Mucosa of stomach (tissue), 1 donor: ENCODE measurements around the gene PTK6.
"Not testable (repeated sequence)": the region's sequence is repeated elsewhere in the genome, so short reads cannot be mapped to it uniquely, and the experiment has no call there.

Source experiments
- H3K27me3 ChIP-seq: one replicate; pipeline ENCODE4 v1.7.0; 2013; ENCODE audit warnings: mild to moderate bottlenecking, low read length; ENCODE audit not compliant: control insufficient read depth, insufficient read depth
- H3K36me3 ChIP-seq: one replicate; pipeline ENCODE4 v1.7.0; 2013; ENCODE audit warnings: low read length; ENCODE audit not compliant: control insufficient read depth, insufficient read depth
- H3K4me1 ChIP-seq: one replicate; pipeline ENCODE4 v1.7.0; 2013; ENCODE audit warnings: mild to moderate bottlenecking, low read length; ENCODE audit not compliant: control insufficient read depth, insufficient read depth
- H3K4me3 ChIP-seq: one replicate; pipeline ENCODE4 v1.7.0; 2013; ENCODE audit warnings: low read length
- H3K9ac ChIP-seq: one replicate; pipeline ENCODE4 v1.7.0; 2013; ENCODE audit warnings: mild to moderate bottlenecking, low read length, moderate library complexity
- H3K9me3 ChIP-seq: one replicate; pipeline ENCODE4 v1.7.0; 2013; ENCODE audit warnings: mild to moderate bottlenecking, low read length, moderate library complexity; ENCODE audit not compliant: control insufficient read depth
- donor health status: Pancreatic carcinoma.

The PTK6 gene

DNA sequence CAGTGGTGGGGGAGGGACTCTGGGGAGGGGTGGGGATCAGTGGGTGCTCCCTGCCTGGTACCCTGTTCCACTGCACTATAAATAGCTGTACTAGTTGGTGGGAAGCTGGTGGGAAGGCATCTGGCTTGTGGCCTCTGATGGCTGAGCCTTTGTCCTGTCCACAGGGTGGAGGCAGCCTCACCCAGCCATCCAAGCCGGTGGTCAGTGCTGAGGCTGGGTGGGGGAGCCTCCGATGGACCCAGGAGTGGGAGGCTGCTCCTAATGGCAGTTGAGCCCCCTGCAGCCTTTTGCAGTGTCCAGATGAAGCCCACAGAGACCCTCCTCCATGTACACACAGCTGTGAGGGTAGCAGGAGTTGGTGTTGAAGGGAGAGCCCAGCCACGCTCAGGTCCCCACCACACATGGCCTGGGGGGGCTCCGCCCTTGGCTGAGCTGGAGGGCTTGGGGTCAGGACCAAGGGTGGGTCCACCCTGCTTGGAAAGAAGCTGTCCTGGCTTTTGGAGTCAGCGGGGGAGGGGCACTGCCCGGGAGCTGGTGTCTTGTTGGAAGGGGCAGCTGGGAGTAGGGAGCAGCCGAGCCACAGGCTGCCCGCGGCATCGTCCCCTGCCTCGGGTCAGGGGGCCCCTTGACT lies 14.1 kb downstream of the PTK6 start:
- Histone ChIP-seq H3K4me3 (no peak overlapping the region), H3K27me3 (no peaks in the 10 kb centered on the region), H3K9ac (no peak overlapping the region), H3K9me3 (no peaks in the 10 kb centered on the region), H3K36me3 (peaks cover 11% of the 10 kb centered on the region), H3K4me1 (peaks cover 34% of the 10 kb centered on the region)

DNA sequence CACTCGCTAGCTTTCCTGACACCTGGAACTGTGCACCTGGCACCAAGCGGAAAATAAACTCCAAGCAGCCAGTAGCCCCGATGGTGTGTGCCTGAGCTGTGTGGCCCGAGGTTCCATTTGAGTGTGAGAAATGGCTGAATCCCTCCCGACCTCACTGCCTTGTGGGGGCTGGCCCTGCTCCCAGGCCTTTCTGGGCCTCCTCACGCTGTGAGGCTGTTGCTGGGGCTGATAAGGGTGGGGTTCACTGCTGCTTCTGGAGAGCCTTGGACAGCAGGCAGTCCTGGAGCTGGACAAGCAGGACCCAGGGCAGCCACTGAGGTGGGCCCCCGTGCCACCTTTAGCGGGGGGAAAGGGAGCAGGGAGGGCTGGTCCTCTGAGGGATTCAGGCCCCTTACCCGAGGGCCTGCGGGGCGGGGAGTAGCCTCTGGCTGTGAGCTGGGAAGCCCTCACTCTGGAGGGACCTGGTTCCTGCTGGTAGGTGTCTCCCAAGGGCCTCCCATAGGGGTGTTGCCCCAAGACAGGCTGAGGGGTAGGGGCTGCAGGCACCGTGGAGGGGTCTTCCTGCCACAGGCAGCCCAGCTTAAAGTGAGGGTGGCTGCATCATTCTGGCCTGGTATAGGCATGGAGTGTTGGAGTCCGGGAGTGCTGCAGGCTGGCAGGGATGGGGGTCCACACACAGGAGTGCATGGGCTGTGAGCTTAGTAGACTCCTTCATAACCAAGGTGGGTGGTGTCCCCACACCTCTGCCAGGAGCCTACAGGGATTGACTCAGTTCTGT lies 14.9 kb downstream of the PTK6 start:
- Histone ChIP-seq H3K9me3 (no peaks in the 10 kb centered on the region), H3K9ac (peak overlapping the region; percentile 74), H3K36me3 (peaks cover 11% of the 10 kb centered on the region), H3K4me3 (peak overlapping the region; percentile 45), H3K4me1 (peaks cover 34% of the 10 kb centered on the region), H3K27me3 (no peaks in the 10 kb centered on the region)

DNA sequence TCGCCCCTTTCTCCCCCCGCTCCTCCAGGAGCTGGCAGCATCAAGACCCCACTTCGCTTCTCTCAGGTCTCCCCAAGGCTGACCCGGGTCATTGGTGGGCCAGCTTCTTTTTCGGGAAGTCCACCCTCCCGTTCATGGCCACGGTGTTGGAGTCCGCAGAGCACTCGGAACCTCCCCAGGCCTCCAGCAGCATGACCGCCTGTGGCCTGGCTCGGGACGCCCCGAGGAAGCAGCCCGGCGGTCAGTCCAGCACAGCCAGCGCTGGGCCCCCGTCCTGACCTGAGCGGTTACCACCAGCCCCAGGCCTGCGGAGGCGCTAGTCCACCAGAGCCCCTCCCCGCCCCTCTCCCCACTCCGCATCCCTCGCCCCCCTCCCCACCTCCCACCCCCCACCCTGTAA lies 15.6 kb downstream of the PTK6 start:
- peaks cover 34% of the 10 kb centered on the region for H3K4me1 ChIP-seq
- no peaks in the 10 kb centered on the region for H3K27me3 ChIP-seq
- H3K36me3 ChIP-seq: peaks cover 11% of the 10 kb centered on the region
- peak overlapping the region; percentile 87 for H3K9ac ChIP-seq
- peak overlapping the region; percentile 98 for H3K4me3 ChIP-seq
- no peaks in the 10 kb centered on the region for H3K9me3 ChIP-seq

DNA sequence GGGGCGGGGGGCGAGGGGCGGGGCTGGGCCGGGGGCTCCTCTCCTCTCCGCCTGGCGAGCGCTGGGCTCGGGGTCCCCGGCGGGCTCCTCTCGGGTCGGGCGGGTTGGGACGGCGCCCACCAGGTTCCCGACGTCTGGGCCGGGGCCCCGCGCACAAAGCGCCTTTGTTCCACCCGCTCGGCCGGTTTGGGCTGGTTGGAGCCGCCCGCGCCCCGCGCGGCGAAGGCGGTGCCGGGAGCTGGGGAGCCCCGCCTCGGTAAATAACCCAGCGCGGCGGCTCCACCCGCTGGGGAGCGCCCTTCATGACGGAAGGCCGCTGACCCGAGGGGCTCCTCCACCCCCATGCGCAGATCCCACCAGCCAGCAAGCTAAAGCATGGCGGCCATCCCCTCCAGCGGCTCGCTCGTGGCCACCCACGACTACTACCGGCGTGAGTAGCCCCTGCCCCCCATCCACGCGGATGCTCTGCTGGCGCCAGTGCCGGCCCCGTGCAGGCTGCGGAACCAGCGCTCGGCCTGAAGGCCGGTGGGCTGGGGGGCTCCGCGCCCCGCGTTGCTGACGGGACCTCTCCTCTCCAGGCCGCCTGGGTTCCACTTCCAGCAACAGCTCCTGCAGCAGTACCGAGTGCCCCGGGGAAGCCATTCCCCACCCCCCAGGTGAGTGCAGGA lies 16.1 kb downstream of the PTK6 start:
- H3K4me1 ChIP-seq: peaks cover 32% of the 10 kb centered on the region
- peaks cover 11% of the 10 kb centered on the region for H3K36me3 ChIP-seq
- no peaks in the 10 kb centered on the region for H3K27me3 ChIP-seq
- peak overlapping the region; percentile 98 for H3K4me3 ChIP-seq
- H3K9me3 ChIP-seq: no peaks in the 10 kb centered on the region
- H3K9ac ChIP-seq: peak overlapping the region; percentile 87

DNA sequence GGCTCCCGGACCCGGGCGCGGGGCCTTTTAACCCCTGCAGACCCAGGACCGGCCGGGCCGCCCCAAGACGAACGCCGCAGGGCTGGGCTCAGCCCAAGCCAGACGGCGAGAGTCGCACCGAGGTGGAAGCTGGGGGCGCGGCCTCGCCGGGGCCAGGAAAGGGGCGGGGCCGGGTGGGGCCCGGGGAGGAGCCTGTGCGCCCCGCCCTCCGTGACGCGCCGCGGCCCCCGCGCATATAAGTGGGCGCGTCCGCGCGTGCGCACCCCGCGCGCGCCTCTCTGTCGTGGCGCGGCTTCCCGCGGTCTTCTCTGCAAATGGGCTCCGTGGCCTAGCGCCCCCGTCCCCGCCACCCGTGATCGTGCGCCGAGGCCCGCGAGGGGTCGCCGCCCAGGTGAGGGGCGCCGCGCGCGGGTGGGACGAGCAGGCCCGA lies 16.7 kb downstream of the PTK6 start, which contains the start of gene PPDPF:
Gene PPDPF, plus strand, starts transcription at position 262 of the 430 bp plus-strand sequence. CDS start 544 bp downstream, outside the sequence.
- Histone ChIP-seq H3K9ac (peak within 1 kb of the TSS; percentile 87), H3K4me1 (peaks cover 29% of the 10 kb centered on the region)

DNA sequence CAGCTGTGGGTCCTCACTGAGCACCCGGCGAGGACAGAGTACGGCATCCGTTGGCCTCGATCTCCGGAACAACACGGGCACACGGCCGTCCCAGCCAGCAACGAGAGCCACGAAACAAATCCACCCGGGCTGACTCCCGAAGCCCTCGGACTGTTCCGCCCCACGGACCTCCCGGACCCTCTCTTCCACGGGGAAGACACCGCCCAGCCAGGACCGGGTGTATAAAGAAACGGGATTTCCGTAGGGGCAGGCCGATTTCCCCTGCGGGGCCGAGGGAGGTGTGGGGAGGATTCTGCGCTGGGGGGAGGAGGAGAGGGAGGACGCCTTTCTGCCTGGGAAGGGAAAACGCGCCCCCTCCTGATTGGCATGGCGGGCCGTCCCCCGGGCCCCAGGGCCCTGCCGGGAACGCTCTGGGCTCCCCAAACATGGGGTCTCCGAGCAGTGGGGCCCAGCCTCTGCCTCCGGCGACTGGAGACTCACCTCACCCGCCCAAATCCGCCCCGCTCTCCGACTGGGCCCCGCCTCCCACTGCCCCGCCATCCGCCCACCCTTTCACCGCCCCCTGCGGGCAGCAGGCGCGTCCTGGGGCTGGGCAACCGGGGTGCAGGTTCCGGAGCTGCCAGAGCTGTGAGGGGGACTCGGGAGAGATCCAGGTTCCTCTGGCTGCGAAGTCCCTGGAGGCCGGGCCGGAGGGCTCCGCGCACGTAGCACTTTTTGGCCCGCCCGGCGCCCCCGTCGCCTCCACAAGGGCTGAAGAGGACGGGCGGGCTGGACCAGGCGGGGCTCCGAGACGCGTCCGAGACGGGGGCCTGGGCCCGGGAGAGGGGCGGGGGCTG lies 17.3 kb downstream of the PTK6 start:
- peaks cover 11% of the 10 kb centered on the region for H3K36me3 ChIP-seq
- H3K27me3 ChIP-seq: no peaks in the 10 kb centered on the region
- peak overlapping the region; percentile 66 for H3K9ac ChIP-seq
- peaks cover 29% of the 10 kb centered on the region for H3K4me1 ChIP-seq
- peak overlapping the region; percentile 31 for H3K4me3 ChIP-seq
- no peaks in the 10 kb centered on the region for H3K9me3 ChIP-seq

More for the DNA sequence above, 16.7 kb downstream of the PTK6 start, which contains the start of gene PPDPF:
- peak within 1 kb of the TSS; percentile 98 for H3K4me3 ChIP-seq
- H3K36me3 ChIP-seq: peaks cover 11% of the 10 kb centered on the region
- no peaks in the 10 kb centered on the region for H3K27me3 ChIP-seq
- H3K9me3 ChIP-seq: no peaks in the 10 kb centered on the region

DNA sequence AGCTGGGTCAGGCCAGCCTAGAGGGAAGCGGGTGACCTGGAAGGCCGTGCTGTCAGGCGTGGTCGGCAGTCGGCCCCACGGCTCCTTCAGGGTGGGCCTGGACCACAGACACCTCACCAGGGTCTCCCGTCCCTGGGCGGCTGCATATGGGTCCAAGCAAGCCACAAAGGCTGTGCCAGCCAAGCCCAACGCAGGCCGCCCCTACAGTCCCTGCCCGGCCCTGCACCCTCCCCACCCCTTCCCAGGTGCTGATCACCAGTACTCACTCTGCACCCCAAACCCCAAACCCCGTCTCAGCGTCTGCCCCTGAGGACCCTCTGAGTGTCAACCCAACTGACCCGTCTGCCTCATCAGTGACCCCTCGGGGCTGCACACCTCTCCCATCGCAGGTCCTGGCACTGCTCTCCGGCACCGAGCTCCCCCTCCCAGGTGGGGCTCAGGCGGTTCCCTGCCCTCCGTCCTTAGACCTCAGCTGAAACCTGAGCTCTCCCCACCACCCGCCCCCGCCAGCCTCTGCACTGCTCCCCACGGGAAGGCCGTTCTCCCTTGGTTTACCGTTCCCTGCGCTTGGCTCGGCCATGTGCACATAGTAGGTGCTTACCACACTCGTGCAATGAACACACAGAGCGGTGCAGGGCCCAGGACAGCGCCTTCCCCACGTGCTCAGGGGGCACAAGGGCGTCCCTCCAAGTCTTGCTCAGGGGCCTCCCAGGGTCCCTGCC lies 18.1 kb downstream of the PTK6 start:
- H3K4me1 ChIP-seq: peaks cover 29% of the 10 kb centered on the region
- peak overlapping the region; percentile 66 for H3K9ac ChIP-seq
- no peaks in the 10 kb centered on the region for H3K9me3 ChIP-seq
- H3K36me3 ChIP-seq: peaks cover 11% of the 10 kb centered on the region
- H3K4me3 ChIP-seq: peak overlapping the region; percentile 31
- H3K27me3 ChIP-seq: no peaks in the 10 kb centered on the region

DNA sequence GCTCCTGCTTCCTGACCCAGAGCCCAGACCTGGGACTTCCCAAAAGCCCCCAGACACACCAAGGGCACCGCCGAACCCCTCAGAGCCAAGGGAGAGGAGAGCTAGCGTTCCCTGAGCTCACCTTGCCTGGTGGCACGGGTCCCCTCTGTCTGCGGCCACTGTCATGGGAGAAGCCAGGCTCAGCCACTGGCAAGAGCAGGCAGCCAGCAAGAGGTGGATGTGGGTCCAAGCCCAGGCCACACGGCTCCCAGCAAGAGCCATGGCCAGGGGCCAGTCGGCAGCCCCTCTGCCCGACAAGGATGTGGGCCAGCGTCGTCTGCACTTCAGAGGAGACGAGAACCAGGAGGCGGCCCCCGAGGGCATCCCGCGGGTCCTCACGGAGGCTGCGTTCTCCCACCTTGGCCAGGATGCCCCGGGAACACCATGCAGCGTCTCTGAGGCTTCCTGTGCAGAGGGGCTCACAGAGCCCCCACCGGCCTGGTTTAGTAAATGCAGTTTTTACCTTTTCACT lies 18.8 kb downstream of the PTK6 start:
- no peaks in the 10 kb centered on the region for H3K9me3 ChIP-seq
- peaks cover 25% of the 10 kb centered on the region for H3K4me1 ChIP-seq
- no peaks in the 10 kb centered on the region for H3K27me3 ChIP-seq
- no peak overlapping the region for H3K4me3 ChIP-seq
- H3K9ac ChIP-seq: no peak overlapping the region
- H3K36me3 ChIP-seq: peaks cover 11% of the 10 kb centered on the region

DNA sequence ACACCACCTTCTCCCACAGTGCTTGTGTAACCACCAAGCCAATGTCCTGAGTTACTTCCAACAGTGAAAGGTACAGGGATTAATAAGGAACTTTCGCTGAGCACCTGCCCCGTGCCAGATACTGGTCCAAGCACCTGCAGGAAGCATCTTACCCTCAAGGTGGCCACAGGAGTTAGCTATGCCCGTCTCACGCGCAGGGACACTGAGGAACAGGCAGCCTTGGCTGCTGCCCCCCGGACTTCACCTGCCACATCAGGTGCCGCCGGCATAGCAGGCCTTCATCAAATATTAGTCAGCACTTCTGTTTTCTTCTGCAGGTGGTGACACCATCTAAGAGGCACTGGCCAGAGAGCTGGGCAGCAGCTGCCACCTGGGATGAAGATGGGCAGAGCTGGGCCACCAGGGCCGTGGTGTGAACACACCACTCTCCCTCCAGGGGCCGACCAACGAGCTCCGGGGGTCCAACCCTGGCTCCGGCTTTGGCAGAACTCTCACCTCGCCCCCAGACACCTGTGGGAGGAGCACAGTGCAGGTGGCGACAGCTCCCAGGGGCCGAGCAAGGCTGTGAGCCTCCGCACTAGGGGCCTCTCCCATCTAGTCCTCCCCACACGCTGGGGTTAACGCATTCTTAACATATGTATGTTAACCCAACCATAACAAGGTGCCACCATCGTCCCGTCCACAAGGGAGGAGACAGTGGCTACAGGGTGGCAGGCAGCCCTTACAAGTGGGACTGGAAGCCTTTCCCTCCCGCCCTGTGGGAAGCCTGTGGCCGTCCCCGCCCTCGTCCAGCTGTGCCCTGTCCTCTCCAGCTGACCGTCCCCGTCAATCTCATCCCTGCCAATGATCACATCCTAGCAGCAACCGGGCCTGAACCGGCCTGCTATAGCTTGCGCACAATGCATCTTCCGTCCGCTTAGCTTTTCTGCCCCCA lies 19.5 kb downstream of the PTK6 start:
- Histone ChIP-seq H3K27me3 (no peaks in the 10 kb centered on the region), H3K9ac (no peak overlapping the region), H3K36me3 (peaks cover 11% of the 10 kb centered on the region), H3K4me3 (no peak overlapping the region), H3K9me3 (no peaks in the 10 kb centered on the region), H3K4me1 (peaks cover 19% of the 10 kb centered on the region)

DNA sequence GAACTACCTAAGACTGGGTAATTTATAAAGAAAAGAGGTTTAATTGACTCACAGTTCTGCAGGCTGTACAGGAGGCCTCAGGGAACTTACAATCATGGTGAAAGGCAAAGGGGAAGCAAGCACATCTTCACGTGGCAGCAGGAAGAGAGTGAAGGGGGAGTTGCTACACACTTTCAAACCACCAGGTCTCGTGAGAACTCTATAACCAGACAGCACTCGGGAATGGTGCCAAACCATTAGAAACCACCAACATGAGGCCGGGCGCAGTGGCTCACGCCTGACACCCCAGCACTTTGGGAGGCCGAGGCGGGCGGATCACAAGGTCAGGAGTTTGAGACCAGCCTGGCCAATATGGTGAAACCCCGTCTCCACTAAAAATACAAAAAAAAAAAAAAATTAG lies 22.7 kb downstream of the PTK6 start:
- H3K9ac ChIP-seq, H3K4me3 ChIP-seq, H3K36me3 ChIP-seq, H3K9me3 ChIP-seq, H3K27me3 ChIP-seq, H3K4me1 ChIP-seq: not testable (repeated sequence)
